Right lobe of liver (tissue), 4 donors: ENCODE data around the gene CST3.

Source experiments
- POLR2A ChIP-seq: fragments of 450-650 bp; IDR thresholded peaks from one replicate; pipeline ENCODE4 v1.6.1; 2017; ENCODE audit warnings: antibody characterized with exemption, mild to moderate bottlenecking
- TF ChIP-seq, protein P1 (sequence below), 4 donors: fragments of 200-600 bp in 3 of 4; fragments of 450-650 bp in 1 of 4; IDR thresholded peaks; one replicate each; pipeline versions ENCODE4 v1.5.1 to v1.8.0; 2016 to 2022; ENCODE audit warnings: antibody characterized with exemption in 4 of 4, mild to moderate bottlenecking in 2 of 4
- donor health status: DM: no; HTN: no; CAD: no.
- donor health status: DM: no; HTN: no; CAD: no.
- donor health status: DM: no; HTN: yes; CAD: no.

DNA sequence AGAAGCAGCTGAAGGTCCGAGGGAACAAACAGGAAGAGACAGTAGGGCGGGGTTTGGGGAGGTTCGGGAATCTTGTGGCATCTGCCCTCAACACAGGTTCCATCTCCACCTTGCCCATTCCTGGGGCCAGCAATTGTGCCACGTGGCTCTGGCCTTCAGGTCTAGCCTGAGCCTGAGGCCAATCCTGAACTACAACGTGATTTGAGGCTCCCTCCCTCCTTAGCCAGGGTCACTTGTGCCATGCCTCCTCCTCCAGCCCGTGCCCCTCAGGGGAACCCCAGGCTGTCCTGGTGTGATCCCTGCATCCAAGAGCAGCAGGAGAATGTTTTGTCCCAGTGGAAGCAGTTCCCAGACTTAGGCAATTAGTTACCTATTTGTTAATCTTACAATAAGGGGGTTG, 35.1 kb downstream of the CST3 start:
- TF ChIP-seq, protein P1, sequence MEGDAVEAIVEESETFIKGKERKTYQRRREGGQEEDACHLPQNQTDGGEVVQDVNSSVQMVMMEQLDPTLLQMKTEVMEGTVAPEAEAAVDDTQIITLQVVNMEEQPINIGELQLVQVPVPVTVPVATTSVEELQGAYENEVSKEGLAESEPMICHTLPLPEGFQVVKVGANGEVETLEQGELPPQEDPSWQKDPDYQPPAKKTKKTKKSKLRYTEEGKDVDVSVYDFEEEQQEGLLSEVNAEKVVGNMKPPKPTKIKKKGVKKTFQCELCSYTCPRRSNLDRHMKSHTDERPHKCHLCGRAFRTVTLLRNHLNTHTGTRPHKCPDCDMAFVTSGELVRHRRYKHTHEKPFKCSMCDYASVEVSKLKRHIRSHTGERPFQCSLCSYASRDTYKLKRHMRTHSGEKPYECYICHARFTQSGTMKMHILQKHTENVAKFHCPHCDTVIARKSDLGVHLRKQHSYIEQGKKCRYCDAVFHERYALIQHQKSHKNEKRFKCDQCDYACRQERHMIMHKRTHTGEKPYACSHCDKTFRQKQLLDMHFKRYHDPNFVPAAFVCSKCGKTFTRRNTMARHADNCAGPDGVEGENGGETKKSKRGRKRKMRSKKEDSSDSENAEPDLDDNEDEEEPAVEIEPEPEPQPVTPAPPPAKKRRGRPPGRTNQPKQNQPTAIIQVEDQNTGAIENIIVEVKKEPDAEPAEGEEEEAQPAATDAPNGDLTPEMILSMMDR (IDR thresholded peaks at IDR 0.05) = no peak
- no peak for TF ChIP-seq POLR2A
